ENCODE data around the gene DIP2A. TPM values are rescaled to one million over a fixed set of nuclear protein-coding genes. Genes with fewer than 3 reads are reported as not detected.

DIP2A gene
- total RNA-seq, 6 experiments from 2014 or later = 20.0 to 24.1 (median 21.7) TPM

- Mint-ChIP-seq H3K36me3 (ENCODE audit: low read depth) (peaks cover 16% of the 10 kb centered on the region), H3K27me3 (ENCODE audit: insufficient read depth) (no peaks in the 10 kb centered on the region; the same call in 1 of the 2 replicates), H3K9me3 (no peaks in the 10 kb centered on the region)
These were observed 48.9 kb downstream of the DIP2A start for GRCh38 chr21:46507562-46507961.

GRCh38 chr21:46509741-46510502, 51.2 kb downstream of the DIP2A start:
- Mint-ChIP-seq H3K27ac (peak overlapping the region; percentile 70), H3K36me3 (ENCODE audit: low read depth) (peaks cover 23% of the 10 kb centered on the region), H3K27me3 (ENCODE audit: insufficient read depth) (no peaks in the 10 kb centered on the region), H3K9me3 (no peaks in the 10 kb centered on the region), H3K4me3 (no peak overlapping the region), H3K4me1 (ENCODE audit: low read depth) (peaks cover 15% of the 10 kb centered on the region)
- TF ChIP-seq CTCF (IDR thresholded peaks at IDR 0.05) = no peak
- DNase-seq = peak; percentile 82

More at GRCh38 chr21:46507562-46507961, 48.9 kb downstream of the DIP2A start:
- Mint-ChIP-seq H3K4me3 (no peak overlapping the region), H3K4me1 (ENCODE audit: low read depth) (peaks cover 15% of the 10 kb centered on the region), H3K27ac (no peak overlapping the region)
- TF ChIP-seq CTCF (IDR thresholded peaks at IDR 0.05) = no peak
- DNase-seq = no peak

- DNase-seq = no peak
- Mint-ChIP-seq H3K27ac (no peak overlapping the region), H3K4me3 (no peak overlapping the region), H3K9me3 (no peaks in the 10 kb centered on the region), H3K36me3 (ENCODE audit: low read depth) (peaks cover 32% of the 10 kb centered on the region), H3K27me3 (ENCODE audit: insufficient read depth) (no peaks in the 10 kb centered on the region), H3K4me1 (ENCODE audit: low read depth) (peaks cover 3% of the 10 kb centered on the region)
- TF ChIP-seq CTCF (IDR thresholded peaks at IDR 0.05) = no peak
These were observed 56.4 kb downstream of the DIP2A start for GRCh38 chr21:46515109-46515508.

GRCh38 chr21:46516068-46516467, 57.4 kb downstream of the DIP2A start:
- no peak overlapping the region for H3K27ac Mint-ChIP-seq
- H3K27me3 Mint-ChIP-seq (ENCODE audit: insufficient read depth) = no peaks in the 10 kb centered on the region
- no peaks in the 10 kb centered on the region for H3K9me3 Mint-ChIP-seq
- DNase-seq = no peak
- TF ChIP-seq CTCF (IDR thresholded peaks at IDR 0.05) = no peak
- H3K4me3 Mint-ChIP-seq = no peak overlapping the region
- H3K4me1 Mint-ChIP-seq (ENCODE audit: low read depth) = no peaks in the 10 kb centered on the region
- H3K36me3 Mint-ChIP-seq (ENCODE audit: low read depth) = peaks cover 30% of the 10 kb centered on the region

- peaks cover 30% of the 10 kb centered on the region for H3K36me3 Mint-ChIP-seq (ENCODE audit: low read depth)
- TF ChIP-seq CTCF (IDR thresholded peaks at IDR 0.05) = no peak
- no peaks in the 10 kb centered on the region for H3K4me1 Mint-ChIP-seq (ENCODE audit: low read depth)
- no peak for DNase-seq
- H3K27ac Mint-ChIP-seq = no peak overlapping the region
- H3K9me3 Mint-ChIP-seq = no peaks in the 10 kb centered on the region
- no peak overlapping the region for H3K4me3 Mint-ChIP-seq
- no peaks in the 10 kb centered on the region for H3K27me3 Mint-ChIP-seq (ENCODE audit: insufficient read depth)
These were observed 58.7 kb downstream of the DIP2A start for GRCh38 chr21:46517361-46517760.

Measured in HFFc6 (cell line).